CD4-positive, CD25-positive, alpha-beta regulatory T cell (primary cell): ENCODE measurements around the gene OSGIN1. TPM values are rescaled to one million over a fixed set of nuclear protein-coding genes. Genes with fewer than 3 reads are reported as not detected.
A peak's percentile ranks its signal among the peaks of the same experiment; 100 is the strongest.

ENCODE experiments used
- ATAC-seq, 2 donors: fragments of 150-1000 bp; cut with Tn5 transposase; one replicate each; pipeline ENCODE4 v1.10.0; 2021; ENCODE audit warnings: low read depth in 2 of 2, moderate number of reproducible peaks in 2 of 2, moderate library complexity in 1 of 2
- DNase-seq, 3 donors: peaks; one replicate each; pipeline versions ENCODE4 v3.0.0 to v3.0.0-alpha.2; 2012 to 2022; ENCODE audit warnings: mixed read lengths in 1 of 3
- H3K27ac ChIP-seq: one replicate; pipeline ENCODE4 v1.7.0; 2013; ENCODE audit warnings: mild to moderate bottlenecking, low read length; ENCODE audit not compliant: insufficient read depth, poor library complexity, severe bottlenecking
- H3K27me3 ChIP-seq: one replicate; pipeline ENCODE4 v1.7.0; 2013; ENCODE audit warnings: low read length; ENCODE audit not compliant: control insufficient read depth, insufficient read depth
- H3K36me3 ChIP-seq: one replicate; pipeline ENCODE4 v1.7.0; 2013; ENCODE audit warnings: mild to moderate bottlenecking, low read length, moderate library complexity; ENCODE audit not compliant: control insufficient read depth, insufficient read depth
- H3K4me1 ChIP-seq: 2 replicates; pipeline ENCODE4 v1.7.0; 2013; ENCODE audit warnings: mild to moderate bottlenecking, low read length; ENCODE audit not compliant: insufficient read depth, control insufficient read depth, poor library complexity, severe bottlenecking
- H3K4me3 ChIP-seq: one replicate; pipeline ENCODE4 v1.7.0; 2013; ENCODE audit warnings: low read depth, mild to moderate bottlenecking, low read length, moderate library complexity
- H3K9me3 ChIP-seq, 2 experiments: 1 replicate in 1 of 2; 2 replicates in 1 of 2; pipeline ENCODE4 v1.7.0; 2013; ENCODE audit warnings: low read length in 2 of 2, mild to moderate bottlenecking in 1 of 2, moderate library complexity in 1 of 2; ENCODE audit not compliant: control insufficient read depth in 2 of 2
- H3K27ac Mint-ChIP-seq, 3 donors: one replicate each; pipeline ENCODE4 v1.8.0; 2020 to 2022; ENCODE audit warnings: mild to moderate bottlenecking in 3 of 3, mixed read lengths in 3 of 3, moderate library complexity in 2 of 3
- H3K27me3 Mint-ChIP-seq: one replicate; pipeline ENCODE4 v1.8.0; 2022; ENCODE audit warnings: mild to moderate bottlenecking, mixed read lengths
- H3K36me3 Mint-ChIP-seq: one replicate; pipeline ENCODE4 v1.8.0; 2020; ENCODE audit warnings: mixed read lengths
- H3K4me1 Mint-ChIP-seq, 4 donors: one replicate each; pipeline ENCODE4 v1.8.0; 2020 to 2022; ENCODE audit warnings: mixed read lengths in 4 of 4, mild to moderate bottlenecking in 1 of 4
- H3K4me3 Mint-ChIP-seq, 4 donors: one replicate each; pipeline ENCODE4 v1.8.0; 2020 to 2022; ENCODE audit warnings: mild to moderate bottlenecking in 4 of 4, mixed read lengths in 4 of 4, moderate library complexity in 3 of 4
- H3K9me3 Mint-ChIP-seq, 7 donors: one replicate each; pipeline ENCODE4 v1.8.0; 2020 to 2022; ENCODE audit warnings: mixed read lengths in 7 of 7, mild to moderate bottlenecking in 3 of 7, moderate library complexity in 2 of 7
- polyA plus RNA-seq, 4 donors: library from polyadenylated mRNA; unstranded; fragments of 300-500 nt; fragmentation: Illumina TruSeq; gene quantifications; one replicate each; pipeline ENCODE4 v1.2.3, GENCODE V29; 2021
- total RNA-seq: library from RNA; stranded (reverse); gene quantifications from one replicate; pipeline ENCODE4 v1.2.3, GENCODE V29; 2022

OSGIN1 gene
- total and polyA plus RNA-seq, 5 donors from 2014 or later, result 0.29 to 0.72 TPM; not detected in 3

DNA sequence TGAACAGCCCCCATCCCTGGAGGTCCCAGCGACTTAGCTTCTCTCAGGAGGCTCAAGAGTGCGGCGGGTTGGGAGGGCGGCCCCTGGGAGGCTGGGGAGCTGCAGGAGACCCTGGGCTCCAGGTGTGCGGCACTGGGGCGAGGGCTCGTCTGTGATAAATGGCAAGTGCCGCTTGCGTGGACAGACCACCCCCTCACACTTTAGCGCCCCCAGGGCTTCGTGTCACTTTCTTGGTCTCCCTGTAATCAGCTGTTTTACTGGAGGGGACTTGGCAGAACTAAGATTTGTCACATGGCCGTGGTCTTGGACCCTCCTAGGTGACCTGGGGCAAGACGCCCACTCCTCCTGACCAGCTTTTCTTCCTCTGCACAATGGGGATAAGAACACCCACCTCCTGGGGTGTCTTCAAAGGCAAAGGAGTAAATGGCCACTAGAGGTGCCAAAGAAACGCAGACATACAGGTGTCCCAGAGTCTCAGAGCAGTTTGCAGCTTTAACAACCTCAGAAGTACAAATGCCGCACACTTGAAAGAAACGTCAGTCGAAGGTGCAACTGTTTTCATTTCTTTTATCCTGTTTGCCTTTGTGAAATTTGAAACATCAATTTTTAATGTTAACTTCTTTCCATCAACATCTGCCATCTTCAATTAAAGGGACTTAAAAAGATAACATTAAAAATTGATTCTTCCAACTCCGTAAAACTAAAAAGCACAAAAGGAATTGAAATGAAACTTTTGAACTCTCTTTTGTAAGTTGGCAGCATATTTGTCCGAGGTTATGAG, 946 bp downstream of the OSGIN1 start:
- H3K4me3 Mint-ChIP-seq, result peak overlapping the region in 2 of 4 donors; percentile 19 to 24
- no peaks in the 10 kb centered on the region for H3K36me3 ChIP-seq
- peak in 1 of 3 donors; percentile 71 for DNase-seq
- no peaks in the 10 kb centered on the region for H3K27me3 ChIP-seq
- no peaks in the 10 kb centered on the region for H3K27me3 Mint-ChIP-seq
- peaks cover 0 to 18% (median 2%) of the 10 kb centered on the region in 4 donors for H3K4me1 Mint-ChIP-seq
- no peaks in the 10 kb centered on the region for H3K9me3 ChIP-seq
- no peak overlapping the region for H3K27ac ChIP-seq
- H3K4me3 ChIP-seq, result no peak overlapping the region
- H3K4me1 ChIP-seq, result peaks cover 16% of the 10 kb centered on the region
- no peak overlapping the region for H3K27ac Mint-ChIP-seq
- no peaks in the 10 kb centered on the region for H3K36me3 Mint-ChIP-seq
- ATAC-seq, result peak; percentile 26 to 46
- H3K9me3 Mint-ChIP-seq, result no peaks in the 10 kb centered on the region

DNA sequence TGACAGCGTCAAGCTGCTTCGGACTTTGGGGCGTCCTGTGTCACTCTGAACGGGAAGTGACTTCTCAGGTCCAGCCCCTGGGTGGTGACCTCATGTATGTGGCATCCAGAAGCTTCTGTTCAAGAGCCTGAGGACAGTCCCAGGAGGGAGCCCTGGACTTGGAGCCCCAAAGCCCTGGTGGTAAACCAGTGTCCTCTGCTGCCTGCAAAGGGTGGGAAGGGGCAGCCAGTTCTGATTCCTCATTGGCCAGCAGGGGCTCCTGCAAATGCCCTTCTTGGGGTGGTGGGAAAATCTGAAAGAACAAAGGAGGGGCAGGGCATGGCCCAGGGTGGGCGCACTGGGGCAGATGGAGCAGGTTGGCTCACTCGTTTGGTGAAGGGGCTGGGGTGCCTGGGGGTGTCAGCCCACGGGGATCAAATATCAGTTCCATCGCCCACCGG, 1.6 kb downstream of the OSGIN1 start:
- H3K4me3 ChIP-seq, result no peak overlapping the region
- Mint-ChIP-seq H3K9me3 (no peaks in the 10 kb centered on the region), H3K4me1 (peaks cover 0 to 18% (median 2%) of the 10 kb centered on the region in 4 donors), H3K4me3 (peak overlapping the region in 1 of 4 donors; percentile 8), H3K36me3 (no peaks in the 10 kb centered on the region), H3K27ac (no peak overlapping the region), H3K27me3 (no peaks in the 10 kb centered on the region)
- H3K9me3 ChIP-seq, result no peaks in the 10 kb centered on the region
- H3K27me3 ChIP-seq, result no peaks in the 10 kb centered on the region
- ATAC-seq, result no peak
- H3K27ac ChIP-seq, result no peak overlapping the region
- peaks cover 16% of the 10 kb centered on the region for H3K4me1 ChIP-seq
- H3K36me3 ChIP-seq, result no peaks in the 10 kb centered on the region
- no peak for DNase-seq

- Mint-ChIP-seq H3K27me3 (no peaks in the 10 kb centered on the region), H3K36me3 (no peaks in the 10 kb centered on the region), H3K4me3 (no peak overlapping the region), H3K27ac (no peak overlapping the region), H3K9me3 (no peaks in the 10 kb centered on the region), H3K4me1 (peaks cover 0 to 18% (median 2%) of the 10 kb centered on the region in 4 donors)
- ATAC-seq (no peak), DNase-seq (no peak)
- no peaks in the 10 kb centered on the region for H3K36me3 ChIP-seq
- H3K9me3 ChIP-seq, result no peaks in the 10 kb centered on the region
- H3K27me3 ChIP-seq, result no peaks in the 10 kb centered on the region
- no peak overlapping the region for H3K4me3 ChIP-seq
- peaks cover 16% of the 10 kb centered on the region for H3K4me1 ChIP-seq
- no peak overlapping the region for H3K27ac ChIP-seq
Observed at GRCh38 chr16:83955218-83956130, 2.4 kb downstream of the OSGIN1 start.

GRCh38 chr16:83956336-83957289, 3.6 kb downstream of the OSGIN1 start:
- no peaks in the 10 kb centered on the region for H3K9me3 Mint-ChIP-seq
- ATAC-seq, result peak; percentile 37 to 43
- H3K36me3 Mint-ChIP-seq, result no peaks in the 10 kb centered on the region
- Histone ChIP-seq H3K4me1 (peaks cover 16% of the 10 kb centered on the region), H3K4me3 (no peak overlapping the region), H3K9me3 (no peaks in the 10 kb centered on the region), H3K36me3 (no peaks in the 10 kb centered on the region), H3K27me3 (no peaks in the 10 kb centered on the region), H3K27ac (no peak overlapping the region)
- H3K27ac Mint-ChIP-seq, result no peak overlapping the region
- peaks cover 0 to 18% (median 2%) of the 10 kb centered on the region in 4 donors for H3K4me1 Mint-ChIP-seq
- no peaks in the 10 kb centered on the region for H3K27me3 Mint-ChIP-seq
- DNase-seq, result peak; percentile 37 to 74 (median 56)
- no peak overlapping the region for H3K4me3 Mint-ChIP-seq

DNA sequence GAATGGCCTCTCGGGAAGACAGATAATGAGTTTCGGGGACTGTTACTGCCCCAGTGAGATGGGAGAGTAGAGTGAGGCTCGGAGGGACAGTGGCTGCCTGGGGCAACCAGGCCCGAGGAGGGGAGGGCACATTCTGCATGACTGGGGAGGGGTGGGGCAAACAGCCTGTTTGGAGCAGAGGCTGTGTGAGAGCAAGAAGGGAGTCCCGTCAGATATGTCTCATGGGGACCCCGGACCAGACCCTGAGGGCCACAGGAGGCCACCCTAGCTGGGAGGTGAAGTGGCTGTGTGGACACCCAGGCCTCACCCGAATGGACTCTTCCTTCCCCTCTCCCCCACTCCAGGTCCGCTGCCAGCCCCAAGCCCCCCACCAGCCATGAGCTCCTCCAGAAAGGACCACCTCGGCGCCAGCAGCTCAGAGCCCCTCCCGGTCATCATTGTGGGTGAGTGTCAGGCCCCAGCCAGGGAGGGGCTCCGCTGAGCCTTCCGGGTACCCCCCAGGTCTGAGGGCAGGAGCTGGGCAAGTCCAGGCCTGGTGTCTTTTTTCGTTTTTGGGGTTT, 4.3 kb downstream of the OSGIN1 start:
- Mint-ChIP-seq H3K4me1 (peaks cover 0 to 14% (median 2%) of the 10 kb centered on the region in 4 donors), H3K9me3 (no peaks in the 10 kb centered on the region), H3K27me3 (no peaks in the 10 kb centered on the region), H3K4me3 (no peak overlapping the region), H3K27ac (no peak overlapping the region), H3K36me3 (no peaks in the 10 kb centered on the region)
- H3K27ac ChIP-seq, result no peak overlapping the region
- no peak for DNase-seq
- no peaks in the 10 kb centered on the region for H3K9me3 ChIP-seq
- no peak overlapping the region for H3K4me3 ChIP-seq
- H3K27me3 ChIP-seq, result no peaks in the 10 kb centered on the region
- peaks cover 16% of the 10 kb centered on the region for H3K4me1 ChIP-seq
- no peaks in the 10 kb centered on the region for H3K36me3 ChIP-seq
- no peak for ATAC-seq

GRCh38 chr16:83958137-83958845, 5.3 kb downstream of the OSGIN1 start:
- Mint-ChIP-seq H3K4me1 (peaks cover 0 to 12% (median 2%) of the 10 kb centered on the region in 4 donors), H3K4me3 (no peak overlapping the region), H3K27me3 (no peaks in the 10 kb centered on the region), H3K36me3 (no peaks in the 10 kb centered on the region), H3K27ac (peak overlapping the region in 1 of 3 donors; percentile 38), H3K9me3 (no peaks in the 10 kb centered on the region)
- Histone ChIP-seq H3K27ac (no peak overlapping the region), H3K36me3 (no peaks in the 10 kb centered on the region), H3K4me3 (no peak overlapping the region), H3K4me1 (peaks cover 10% of the 10 kb centered on the region), H3K9me3 (no peaks in the 10 kb centered on the region), H3K27me3 (no peaks in the 10 kb centered on the region)
- ATAC-seq (no peak), DNase-seq (no peak)
